GM04504 (cell line): ENCODE measurements around the gene OR2A42.
"Not testable (repeated sequence)": the region's sequence is repeated elsewhere in the genome, so short reads cannot be mapped to it uniquely, and the experiment has no call there.

ENCODE experiments used
- DNase-seq: peaks from one replicate; pipeline ENCODE4 v3.0.0-alpha.2; 2012; ENCODE audit warnings: low read depth

OR2A42 gene

GRCh38 chr7:144239365-144239764 is at the start of gene OR2A42:
Gene OR2A42 (minus strand): TSS chr7:144239605. CDS start chr7:144232843, 6,762 bp downstream.
- DNase-seq: not testable (repeated sequence)

GRCh38 chr7:144287171-144287784 is 47.9 kb upstream of the OR2A42 start:
- DNase-seq: not testable (repeated sequence)

GRCh38 chr7:144283716-144284115 is 44.3 kb upstream of the OR2A42 start:
- DNase-seq: not testable (repeated sequence)

GRCh38 chr7:144282490-144282889 is 43.1 kb upstream of the OR2A42 start:
- not testable (repeated sequence) for DNase-seq

GRCh38 chr7:144281981-144282380 is 42.6 kb upstream of the OR2A42 start:
- DNase-seq: not testable (repeated sequence)

- not testable (repeated sequence) for DNase-seq
Observed at GRCh38 chr7:144280010-144280409, 40.6 kb upstream of the OR2A42 start.

GRCh38 chr7:144275281-144275680 is 35.9 kb upstream of the OR2A42 start:
- not testable (repeated sequence) for DNase-seq

- not testable (repeated sequence) for DNase-seq
Observed at GRCh38 chr7:144269188-144269587, 29.8 kb upstream of the OR2A42 start, which contains the start of gene CTAGE8. Gene CTAGE8 (minus strand): TSS chr7:144269288. CDS start chr7:144269250, 38 bp downstream.

GRCh38 chr7:144264692-144265091 is 25.3 kb upstream of the OR2A42 start, which contains the start of gene OR2A7:
Gene OR2A7 (minus strand): TSS chr7:144264792. CDS start chr7:144259628, 5,164 bp downstream.
- DNase-seq: not testable (repeated sequence)

GRCh38 chr7:144262128-144262527 is 22.7 kb upstream of the OR2A42 start:
- DNase-seq: not testable (repeated sequence)

GRCh38 chr7:144259067-144259466 is 19.7 kb upstream of the OR2A42 start:
- not testable (repeated sequence) for DNase-seq

GRCh38 chr7:144256112-144256511 is 16.7 kb upstream of the OR2A42 start:
- DNase-seq: no peak

- DNase-seq: no peak
Observed at GRCh38 chr7:144255471-144255897, 16.1 kb upstream of the OR2A42 start.

- not testable (repeated sequence) for DNase-seq
Observed at GRCh38 chr7:144252307-144252706, 12.9 kb upstream of the OR2A42 start.

- DNase-seq: not testable (repeated sequence)
Observed at GRCh38 chr7:144247674-144248330, 8.4 kb upstream of the OR2A42 start.

- DNase-seq: not testable (repeated sequence)
Observed at GRCh38 chr7:144246967-144247366, 7.6 kb upstream of the OR2A42 start.

GRCh38 chr7:144245372-144245771 is 6.0 kb upstream of the OR2A42 start:
- not testable (repeated sequence) for DNase-seq

- not testable (repeated sequence) for DNase-seq
Observed at GRCh38 chr7:144238530-144239082, 799 bp downstream of the OR2A42 start.

GRCh38 chr7:144233039-144233438 is 6.4 kb downstream of the OR2A42 start:
- DNase-seq: not testable (repeated sequence)

- not testable (repeated sequence) for DNase-seq
Observed at GRCh38 chr7:144231027-144231426, 8.4 kb downstream of the OR2A42 start.

- not testable (repeated sequence) for DNase-seq
Observed at GRCh38 chr7:144228810-144229209, 10.6 kb downstream of the OR2A42 start.

- not testable (repeated sequence) for DNase-seq
Observed at GRCh38 chr7:144226866-144227265, 12.5 kb downstream of the OR2A42 start.

- not testable (repeated sequence) for DNase-seq
Observed at GRCh38 chr7:144223675-144224074, 15.7 kb downstream of the OR2A42 start.
